Activated CD4-positive, alpha-beta T cell treated with anti-CD3 and anti-CD28 coated beads for 1 hour (primary cell): ENCODE measurements around the gene ZNF618.

Source experiments
- DNase-seq: peaks from one replicate; pipeline ENCODE4 v3.0.0-alpha.2; 2020

ZNF618 gene

GRCh38 chr9:114086607-114087006 is 210.5 kb downstream of the ZNF618 start:
- no peak for DNase-seq

DNA sequence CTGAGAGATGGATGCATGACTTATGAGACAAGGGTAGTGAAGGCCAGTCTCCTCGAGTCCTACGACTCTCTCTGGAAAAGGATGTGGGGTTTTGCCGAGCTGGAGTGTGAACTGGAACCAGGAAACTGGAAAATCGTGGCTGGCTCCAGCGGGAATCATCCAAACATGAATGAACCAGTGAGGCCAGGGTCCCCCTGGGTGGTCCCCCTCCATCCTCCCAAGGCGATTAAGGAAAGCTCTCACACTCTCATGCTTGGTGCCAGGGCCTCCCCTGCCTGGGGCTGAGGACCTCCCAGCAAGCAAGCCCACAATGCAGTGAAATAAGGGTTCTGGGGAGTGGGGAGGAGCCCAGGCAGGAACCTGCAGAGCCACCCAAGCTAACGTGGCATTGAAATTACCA is 211.6 kb downstream of the ZNF618 start:
- no peak for DNase-seq

DNA sequence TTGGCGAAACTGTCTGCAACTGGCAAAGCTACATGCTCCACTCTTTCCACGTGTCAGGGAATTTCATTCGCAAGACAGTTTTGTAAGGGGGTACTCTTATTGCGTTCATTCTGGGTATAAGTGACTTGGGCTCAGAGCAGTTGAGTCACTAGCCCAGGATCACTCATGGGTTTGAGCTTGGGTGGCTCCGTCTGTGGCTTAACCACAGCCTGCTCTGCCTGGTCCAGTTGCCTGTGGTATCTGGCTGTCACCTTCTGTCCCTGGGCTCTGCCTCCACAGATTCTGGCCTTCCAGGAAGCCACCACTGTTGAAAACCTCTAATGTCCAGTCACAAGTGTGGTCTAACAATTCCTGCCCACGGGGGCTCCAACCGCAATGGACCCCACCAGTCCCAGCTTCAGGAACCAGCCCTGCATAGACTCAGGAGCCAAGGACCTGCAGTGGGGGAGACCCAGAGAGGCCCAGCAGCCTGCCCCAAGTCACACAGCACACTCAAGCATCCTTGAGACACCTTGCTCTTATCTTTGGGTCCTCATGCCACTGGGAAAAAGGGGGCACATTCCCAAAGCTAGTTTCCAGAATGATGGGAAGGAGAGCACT is 212.6 kb downstream of the ZNF618 start:
- DNase-seq: no peak

- DNase-seq: no peak
Measured at GRCh38 chr9:114089206-114089840, 213.2 kb downstream of the ZNF618 start.

DNA sequence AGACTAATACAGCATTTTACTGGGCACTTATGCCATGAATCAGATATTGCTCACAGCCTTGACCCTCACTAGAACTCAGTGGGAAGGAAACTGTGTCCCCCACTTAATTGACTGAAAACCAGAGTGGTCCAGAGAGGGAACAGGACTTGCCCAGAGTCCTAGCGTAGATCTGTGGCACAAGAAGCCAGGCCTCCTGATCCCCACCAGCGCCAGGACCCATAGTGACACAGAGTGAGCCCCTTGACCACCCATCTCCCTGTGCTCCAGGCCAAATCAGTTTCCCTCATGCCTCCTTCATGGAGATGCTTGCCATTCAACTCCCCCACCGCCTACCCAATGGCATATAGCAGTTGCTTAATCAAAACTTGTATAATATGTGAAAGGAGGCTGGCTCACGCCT is 214.7 kb downstream of the ZNF618 start:
- no peak for DNase-seq

DNA sequence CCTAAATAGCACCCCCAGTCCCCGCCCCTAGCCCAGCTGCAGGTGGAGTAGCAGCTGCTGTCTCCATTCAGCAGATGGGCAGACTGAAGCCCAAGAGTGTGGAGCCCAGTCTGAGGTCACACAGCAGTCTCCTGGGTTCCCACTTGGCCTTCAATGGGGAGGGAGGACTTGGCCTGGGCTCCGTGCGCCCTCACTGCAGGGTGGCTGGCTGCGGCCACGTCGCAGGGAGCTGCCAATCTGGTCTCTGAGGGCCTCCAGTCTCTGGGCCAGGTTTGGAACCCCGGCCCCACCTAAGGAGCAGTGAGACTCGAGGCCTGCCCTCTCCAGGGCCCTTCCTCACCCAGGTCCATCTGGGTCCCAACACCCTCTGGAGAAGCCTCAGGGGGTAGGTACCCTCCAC is 215.6 kb downstream of the ZNF618 start:
- DNase-seq: no peak

- no peak for DNase-seq
Measured at GRCh38 chr9:114092336-114092735, 216.2 kb downstream of the ZNF618 start.

DNA sequence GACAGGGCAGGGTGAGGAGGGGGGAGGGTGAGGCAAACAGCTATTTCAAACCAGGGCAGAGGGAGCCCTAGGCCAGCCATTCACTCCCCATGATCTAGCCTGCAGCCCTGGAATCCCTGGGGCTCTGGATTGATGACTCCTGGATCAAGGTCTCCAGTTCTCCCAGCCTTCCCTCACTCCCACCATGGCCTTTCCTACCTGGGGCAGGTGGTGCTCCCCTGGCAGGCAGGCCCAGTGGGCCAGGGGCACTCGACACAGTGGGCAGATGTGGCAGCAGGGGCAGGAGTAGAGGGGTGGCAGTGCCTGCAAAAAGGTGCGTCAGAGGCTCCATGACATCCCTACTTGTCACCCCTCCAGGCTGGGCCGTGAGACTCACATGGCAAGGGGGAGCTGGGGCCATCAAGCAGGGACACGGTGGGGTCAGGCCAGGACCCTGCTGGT is 216.9 kb downstream of the ZNF618 start:
- DNase-seq: no peak

DNA sequence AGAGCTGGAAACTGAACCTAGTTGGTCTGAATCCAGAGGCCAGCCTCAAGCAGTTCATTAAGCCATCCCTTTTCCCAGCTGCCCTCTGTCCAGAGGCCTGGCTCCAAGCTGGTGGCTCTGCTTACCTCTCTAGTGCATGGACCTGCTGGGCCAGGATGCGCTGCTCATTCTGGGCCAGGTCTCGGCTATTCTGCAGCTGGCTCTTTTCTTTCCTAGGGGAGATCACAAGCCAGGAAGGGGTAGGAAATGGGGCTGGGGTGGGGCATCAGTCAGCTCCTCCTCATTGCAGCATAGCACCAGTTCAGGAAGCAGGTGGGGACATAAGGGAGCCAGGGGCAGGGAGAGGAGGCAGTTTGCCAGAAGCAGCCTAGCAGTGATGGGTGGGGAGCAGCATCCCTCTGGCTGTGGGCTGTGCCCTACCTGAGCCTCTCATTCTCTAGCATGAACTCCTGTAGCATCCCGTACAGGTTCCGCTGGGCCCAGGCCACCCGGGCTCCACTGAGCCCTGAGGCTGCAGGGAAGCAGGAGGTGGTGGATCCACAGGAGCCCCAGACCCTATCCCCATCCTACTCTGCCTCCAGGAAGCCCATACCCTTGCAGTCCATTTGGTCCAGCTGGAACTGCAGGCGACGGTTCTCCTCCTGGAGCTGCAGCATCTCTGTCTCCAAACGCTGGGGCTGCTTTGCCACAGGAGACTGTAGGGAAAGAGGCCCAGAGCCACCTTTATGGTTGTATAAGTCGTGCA is 217.8 kb downstream of the ZNF618 start:
- DNase-seq: no peak

DNA sequence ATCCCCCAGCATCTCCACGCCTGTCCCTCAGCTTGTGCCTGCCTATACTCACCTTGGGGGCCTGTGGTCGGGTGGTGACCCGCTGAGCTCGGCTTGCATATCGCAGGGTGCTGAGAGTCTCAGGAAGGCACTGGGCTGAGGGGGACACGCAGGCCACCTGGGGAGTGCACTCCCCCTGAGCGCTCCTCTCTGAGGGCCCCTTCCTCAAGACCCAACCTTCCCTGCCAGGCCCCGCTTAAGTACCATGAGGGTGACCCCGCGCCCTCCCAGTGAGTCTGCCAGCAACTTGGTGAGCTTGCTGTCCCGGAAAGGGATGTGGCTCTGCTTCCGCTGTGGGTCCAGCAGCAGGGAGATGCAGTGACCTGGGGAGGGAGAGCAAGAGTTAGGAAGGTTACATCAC is 218.9 kb downstream of the ZNF618 start:
- no peak for DNase-seq

- no peak for DNase-seq
Measured at GRCh38 chr9:114096041-114096511, 220.0 kb downstream of the ZNF618 start.

DNA sequence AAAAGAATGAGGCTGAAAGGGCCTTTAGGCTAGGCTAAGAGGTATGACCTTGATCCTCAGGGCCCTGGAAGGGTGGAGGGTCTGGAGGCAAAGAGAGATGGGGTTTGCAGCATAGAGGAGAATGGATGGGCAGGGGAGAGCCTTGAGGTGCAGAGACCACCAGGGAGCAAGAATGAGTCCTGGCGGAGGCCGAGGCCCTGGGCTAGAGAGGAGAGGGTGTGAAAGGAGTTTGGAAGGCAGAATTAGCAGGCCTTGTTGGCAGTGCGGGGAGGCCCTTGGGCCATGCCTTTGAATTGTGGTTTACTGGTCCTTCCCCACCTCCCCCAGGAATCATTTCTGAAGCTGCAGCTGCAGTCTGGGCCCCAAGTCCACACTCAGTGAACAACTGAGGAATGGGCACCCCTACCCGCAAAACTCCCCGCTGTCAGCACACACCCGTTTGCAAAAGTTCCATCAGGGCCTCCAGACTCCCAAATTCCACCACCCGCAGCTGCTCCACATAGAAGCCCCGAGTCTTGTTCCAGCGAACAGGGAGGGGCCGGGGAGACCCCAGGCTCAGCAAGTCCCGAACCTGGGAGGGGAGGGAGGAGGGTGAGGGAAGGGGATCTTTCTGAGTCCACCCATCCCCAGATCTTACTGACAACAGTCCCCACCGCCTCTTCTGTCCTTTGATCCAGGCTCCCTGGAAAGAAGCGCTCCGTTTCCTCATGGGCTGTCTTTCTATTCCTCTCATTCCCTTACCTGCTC is 220.9 kb downstream of the ZNF618 start:
- DNase-seq: no peak

GRCh38 chr9:114097613-114098020 is 221.5 kb downstream of the ZNF618 start:
- no peak for DNase-seq

DNA sequence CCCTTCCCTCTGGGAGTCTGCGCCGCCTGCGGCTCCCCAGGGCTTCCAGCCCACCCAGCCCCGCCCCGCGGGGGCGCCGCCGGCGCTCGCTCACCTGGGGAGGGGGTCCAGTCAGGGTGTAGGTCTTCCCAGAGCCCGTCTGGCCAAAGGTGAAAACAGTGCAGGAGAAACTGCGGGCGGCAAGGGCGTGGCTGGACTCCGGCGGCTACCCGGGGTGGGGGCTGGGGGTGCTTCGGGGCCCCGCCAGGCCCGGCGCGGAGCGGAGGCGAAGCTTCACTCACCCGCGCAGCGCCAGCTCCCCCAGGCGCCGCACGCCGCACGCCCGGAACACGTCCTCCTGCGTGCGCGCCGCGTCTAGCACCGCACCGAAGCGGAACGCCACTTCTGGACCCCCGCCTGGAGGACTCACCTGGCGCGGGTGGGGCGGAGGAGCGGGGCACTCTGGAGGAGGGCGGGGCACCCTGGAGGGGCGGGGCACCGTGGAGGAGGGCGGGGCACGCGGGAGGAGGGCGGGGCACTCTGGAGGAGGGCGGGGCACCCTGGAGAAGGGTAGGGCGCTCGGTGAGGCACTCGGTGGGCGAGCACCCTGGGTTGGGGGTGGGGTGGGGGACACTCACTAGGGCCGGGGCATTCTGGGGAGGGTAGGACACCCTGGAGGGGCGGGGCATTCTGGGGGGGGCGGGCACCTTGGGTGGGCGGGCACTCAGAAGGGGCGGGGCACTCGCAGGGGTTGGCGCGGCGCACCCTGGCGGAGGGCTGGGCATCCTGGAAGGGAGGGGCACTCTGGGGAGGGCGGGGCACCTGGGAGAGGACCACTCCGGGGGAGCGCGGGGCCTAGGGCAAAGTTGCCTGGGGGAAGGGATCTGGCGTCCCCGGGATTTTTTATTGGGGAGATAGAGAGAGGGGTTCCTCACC is 222.2 kb downstream of the ZNF618 start:
- DNase-seq: no peak

- no peak for DNase-seq
Measured at GRCh38 chr9:114098936-114099668, 223.0 kb downstream of the ZNF618 start, which contains the start of gene KIF12. Gene KIF12 (minus strand): TSS chr9:114099292. CDS start chr9:114099276, 16 bp downstream.

DNA sequence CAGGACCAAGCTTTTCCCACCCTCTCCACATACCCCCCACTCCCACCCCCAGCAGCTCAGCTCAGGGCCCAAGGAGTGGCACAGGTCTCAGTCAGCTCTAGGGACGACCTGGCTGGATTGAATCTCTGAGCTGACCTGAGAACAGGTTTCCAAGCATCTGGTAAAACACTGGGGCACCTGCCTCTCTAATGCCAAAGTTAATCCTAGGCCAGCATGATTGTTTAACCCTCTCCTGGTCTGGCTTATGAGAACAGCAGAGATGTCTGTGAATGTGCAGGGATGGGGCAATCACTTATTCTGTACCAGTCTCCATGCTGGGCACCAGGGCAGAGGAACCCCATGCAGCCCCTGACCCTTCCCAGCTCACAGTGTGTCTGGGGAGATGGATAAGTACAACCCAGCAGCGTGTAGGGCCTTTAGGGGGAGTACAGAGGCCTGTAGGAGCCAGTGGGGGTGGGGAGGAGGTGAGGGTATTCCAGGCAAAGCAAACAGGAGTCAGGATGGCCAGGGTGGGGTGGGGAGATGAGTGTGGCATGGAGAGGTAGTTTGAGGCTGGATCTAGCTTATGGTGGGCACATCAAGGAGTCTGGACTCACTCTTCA is 223.7 kb downstream of the ZNF618 start:
- no peak for DNase-seq

- DNase-seq: no peak
Measured at GRCh38 chr9:114100536-114100935, 224.4 kb downstream of the ZNF618 start.

DNA sequence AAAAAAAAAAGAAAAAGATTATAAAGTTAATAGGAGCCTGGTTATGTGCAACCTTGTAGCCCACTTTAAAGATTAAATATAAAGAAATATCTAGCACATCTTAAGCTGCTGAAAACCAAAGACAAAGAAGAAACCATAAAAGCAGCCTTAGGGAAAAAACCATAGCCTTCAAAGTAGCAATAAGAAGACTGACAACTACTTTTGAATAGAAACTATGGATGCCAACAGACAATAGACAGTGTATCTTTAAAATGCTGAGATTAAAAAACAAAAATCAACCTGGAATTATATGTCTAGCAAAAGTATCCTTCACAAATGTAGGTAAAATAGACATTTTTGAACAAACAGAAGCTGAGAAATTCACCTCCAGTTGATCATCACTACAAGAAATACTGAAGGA is 226.4 kb downstream of the ZNF618 start:
- DNase-seq: no peak

DNA sequence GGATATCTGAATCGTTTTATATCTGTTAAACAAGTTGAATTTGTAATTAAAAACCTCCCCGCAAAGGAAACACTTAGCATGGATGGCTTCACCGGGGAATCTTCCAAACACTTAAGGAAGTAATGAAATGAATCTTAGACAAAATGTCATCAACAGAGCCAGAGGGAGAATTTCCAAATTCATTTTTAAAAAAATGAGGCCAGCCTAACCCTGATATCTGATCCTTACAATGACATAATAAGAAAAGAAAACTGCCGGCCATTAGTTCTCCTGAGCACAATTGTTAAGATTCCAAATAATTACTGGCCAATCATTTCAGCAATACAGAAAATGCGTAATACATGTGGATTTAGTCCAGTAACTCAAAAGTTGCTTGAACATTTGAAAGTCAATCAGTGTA is 229.1 kb downstream of the ZNF618 start:
- no peak for DNase-seq
